ENCODE measurements around the gene BLVRA. TPM values are rescaled to one million over a fixed set of nuclear protein-coding genes. Genes with fewer than 3 reads are reported as not detected.

The BLVRA gene
- total RNA-seq, 4 donors from 2014 or later = 24.4 to 43.9 (median 29.2) TPM

DNA sequence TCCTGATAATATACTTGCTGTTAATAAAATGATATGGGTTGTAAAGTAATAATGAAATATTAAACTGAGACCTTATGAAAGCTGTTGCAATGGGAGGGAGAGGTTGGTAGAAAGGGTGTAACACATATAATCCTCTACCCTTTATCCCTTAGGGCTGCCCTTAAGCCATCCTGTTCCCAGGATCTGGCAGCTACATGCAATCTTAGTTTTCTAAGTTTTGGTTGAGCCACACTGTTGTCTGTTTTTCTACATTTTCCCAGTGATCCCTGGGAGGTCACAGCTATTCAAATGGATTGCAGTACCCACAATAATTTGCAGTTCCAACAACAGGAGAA is 35.5 kb upstream of the BLVRA start:
- TF ChIP-seq POLR2AphosphoS5 (IDR thresholded peaks at IDR 0.05) = no peak
- TF ChIP-seq EP300 (IDR thresholded peaks at IDR 0.05) = no peak
- no peak for TF ChIP-seq POLR2A (IDR thresholded peaks at IDR 0.05)
- TF ChIP-seq, protein P1, sequence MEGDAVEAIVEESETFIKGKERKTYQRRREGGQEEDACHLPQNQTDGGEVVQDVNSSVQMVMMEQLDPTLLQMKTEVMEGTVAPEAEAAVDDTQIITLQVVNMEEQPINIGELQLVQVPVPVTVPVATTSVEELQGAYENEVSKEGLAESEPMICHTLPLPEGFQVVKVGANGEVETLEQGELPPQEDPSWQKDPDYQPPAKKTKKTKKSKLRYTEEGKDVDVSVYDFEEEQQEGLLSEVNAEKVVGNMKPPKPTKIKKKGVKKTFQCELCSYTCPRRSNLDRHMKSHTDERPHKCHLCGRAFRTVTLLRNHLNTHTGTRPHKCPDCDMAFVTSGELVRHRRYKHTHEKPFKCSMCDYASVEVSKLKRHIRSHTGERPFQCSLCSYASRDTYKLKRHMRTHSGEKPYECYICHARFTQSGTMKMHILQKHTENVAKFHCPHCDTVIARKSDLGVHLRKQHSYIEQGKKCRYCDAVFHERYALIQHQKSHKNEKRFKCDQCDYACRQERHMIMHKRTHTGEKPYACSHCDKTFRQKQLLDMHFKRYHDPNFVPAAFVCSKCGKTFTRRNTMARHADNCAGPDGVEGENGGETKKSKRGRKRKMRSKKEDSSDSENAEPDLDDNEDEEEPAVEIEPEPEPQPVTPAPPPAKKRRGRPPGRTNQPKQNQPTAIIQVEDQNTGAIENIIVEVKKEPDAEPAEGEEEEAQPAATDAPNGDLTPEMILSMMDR (IDR thresholded peaks at IDR 0.05) = no peak
- H3K27ac ChIP-seq = no peak overlapping the region
- DNase-seq (ENCODE audit: low spot score in 2 of 2) = no peak

DNA sequence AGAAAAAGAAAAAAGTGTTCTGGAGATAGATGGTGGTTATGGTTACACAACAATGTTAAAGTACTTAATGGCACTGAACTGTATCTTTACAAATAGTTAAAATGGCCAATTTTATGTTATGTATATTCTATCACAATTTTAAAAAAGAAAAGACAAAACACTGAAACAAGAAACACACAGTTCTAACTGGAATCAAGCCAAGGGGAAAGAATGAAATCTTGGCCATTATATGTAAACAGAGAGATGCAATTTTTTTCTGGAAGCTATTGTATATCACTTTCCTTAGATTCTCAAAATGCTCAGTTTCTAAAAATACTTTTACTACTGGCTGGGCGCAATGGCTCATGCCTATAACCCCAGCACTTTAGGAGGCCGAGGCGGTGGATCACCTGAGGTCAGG is 33.2 kb upstream of the BLVRA start:
- no peak for TF ChIP-seq POLR2A (IDR thresholded peaks at IDR 0.05)
- TF ChIP-seq, protein P1 (IDR thresholded peaks at IDR 0.05) = no peak
- TF ChIP-seq POLR2AphosphoS5 (IDR thresholded peaks at IDR 0.05) = no peak
- no peak for TF ChIP-seq EP300 (IDR thresholded peaks at IDR 0.05)
- Histone ChIP-seq H3K27ac (no peak overlapping the region), H3K9me3 (no peaks in the 10 kb centered on the region), H3K27me3 (no peaks in the 10 kb centered on the region), H3K4me3 (no peak overlapping the region), H3K36me3 (no peaks in the 10 kb centered on the region), H3K4me1 (peaks cover 23% of the 10 kb centered on the region)
- no peak for DNase-seq (ENCODE audit: low spot score in 2 of 2)
- WGBS = 95% methylated on average over 3 of the region's 3 CpGs

More for the DNA sequence above, 35.5 kb upstream of the BLVRA start:
- H3K4me1 ChIP-seq = peaks cover 12% of the 10 kb centered on the region
- H3K4me3 ChIP-seq = no peak overlapping the region
- H3K9me3 ChIP-seq = no peaks in the 10 kb centered on the region
- H3K36me3 ChIP-seq = no peaks in the 10 kb centered on the region
- H3K27me3 ChIP-seq = no peaks in the 10 kb centered on the region

DNA sequence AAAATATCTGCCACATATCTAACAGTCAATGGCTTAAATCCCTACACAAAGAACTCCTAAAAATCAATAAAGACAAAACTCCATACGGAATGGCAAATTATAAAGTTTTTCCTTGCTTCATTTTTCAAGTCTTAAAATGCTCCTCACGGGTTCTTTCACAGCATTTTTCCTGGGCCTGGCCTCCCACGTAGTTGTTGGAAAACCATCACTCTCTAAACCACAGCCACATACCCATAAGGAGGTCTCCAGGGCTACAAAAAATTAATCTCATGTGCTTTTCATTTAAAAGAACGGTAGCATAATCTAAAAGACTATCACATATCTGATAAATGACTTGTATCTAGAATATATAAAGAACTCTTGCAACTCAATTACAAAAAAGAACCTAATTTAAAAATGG is 32.0 kb upstream of the BLVRA start:
- no peak for DNase-seq (ENCODE audit: low spot score in 2 of 2)
- WGBS = 58% methylated on average over 4 of the region's 4 CpGs
- no peaks in the 10 kb centered on the region for H3K36me3 ChIP-seq
- no peaks in the 10 kb centered on the region for H3K9me3 ChIP-seq
- TF ChIP-seq POLR2AphosphoS5 (IDR thresholded peaks at IDR 0.05) = no peak
- TF ChIP-seq POLR2A (IDR thresholded peaks at IDR 0.05) = no peak
- no peak for TF ChIP-seq EP300 (IDR thresholded peaks at IDR 0.05)
- no peak overlapping the region for H3K27ac ChIP-seq
- H3K27me3 ChIP-seq = no peaks in the 10 kb centered on the region
- H3K4me3 ChIP-seq = no peak overlapping the region
- peaks cover 23% of the 10 kb centered on the region for H3K4me1 ChIP-seq

DNA sequence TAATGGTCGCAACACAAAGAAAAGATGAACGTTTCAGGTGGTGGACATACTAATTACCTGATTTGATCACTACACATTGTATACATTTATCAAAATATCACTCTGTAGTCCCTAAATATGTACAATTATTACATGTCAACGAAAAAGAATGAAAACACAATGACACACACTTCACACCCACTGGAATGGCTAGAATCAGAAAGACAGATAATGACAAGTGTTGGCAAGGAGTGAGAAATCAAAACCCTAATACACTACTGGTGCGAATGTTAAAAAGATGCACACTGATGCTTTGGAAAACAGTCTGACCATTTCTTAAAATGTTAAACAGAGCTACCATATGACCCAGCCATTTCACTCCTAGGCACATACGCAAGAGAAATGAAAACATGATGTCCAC is 31.5 kb upstream of the BLVRA start:
- 93% methylated on average over 5 of the region's 5 CpGs for WGBS
- no peak overlapping the region for H3K27ac ChIP-seq
- no peak overlapping the region for H3K4me3 ChIP-seq
- TF ChIP-seq EP300 (IDR thresholded peaks at IDR 0.05) = no peak
- TF ChIP-seq POLR2A (IDR thresholded peaks at IDR 0.05) = no peak
- TF ChIP-seq, protein P1 (IDR thresholded peaks at IDR 0.05) = no peak
- no peak for TF ChIP-seq POLR2AphosphoS5 (IDR thresholded peaks at IDR 0.05)
- no peak for DNase-seq (ENCODE audit: low spot score in 2 of 2)
- H3K27me3 ChIP-seq = no peaks in the 10 kb centered on the region
- no peaks in the 10 kb centered on the region for H3K9me3 ChIP-seq
- H3K4me1 ChIP-seq = peaks cover 23% of the 10 kb centered on the region
- no peaks in the 10 kb centered on the region for H3K36me3 ChIP-seq

DNA sequence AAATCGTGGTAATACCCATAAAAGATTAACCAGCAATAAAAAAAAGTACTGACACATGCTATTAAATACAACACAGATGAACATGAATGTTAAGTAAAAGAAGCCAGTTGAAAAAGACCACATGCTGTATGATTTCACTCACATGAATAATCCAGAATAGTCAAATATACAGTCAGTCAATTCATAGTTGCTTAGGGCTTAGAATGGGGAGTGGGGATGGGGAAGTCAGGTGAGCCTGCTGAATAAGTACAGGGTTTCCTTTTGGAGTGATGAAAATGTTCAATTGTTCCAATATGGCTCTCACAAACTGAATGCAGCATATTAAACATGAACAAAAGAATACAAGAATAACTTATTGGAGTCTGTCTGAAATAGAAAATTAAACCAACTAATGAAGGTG is 31.0 kb upstream of the BLVRA start:
- Histone ChIP-seq H3K4me1 (peaks cover 19% of the 10 kb centered on the region), H3K4me3 (no peak overlapping the region), H3K36me3 (no peaks in the 10 kb centered on the region), H3K27me3 (no peaks in the 10 kb centered on the region), H3K9me3 (no peaks in the 10 kb centered on the region), H3K27ac (no peak overlapping the region)
- no peak for DNase-seq (ENCODE audit: low spot score in 2 of 2)
- WGBS = 60% methylated on average over 1 of the region's 1 CpG
- TF ChIP-seq POLR2A (IDR thresholded peaks at IDR 0.05) = no peak
- no peak for TF ChIP-seq POLR2AphosphoS5 (IDR thresholded peaks at IDR 0.05)
- TF ChIP-seq, protein P1 (IDR thresholded peaks at IDR 0.05) = no peak
- no peak for TF ChIP-seq EP300 (IDR thresholded peaks at IDR 0.05)

All from suprapubic skin (tissue), 4 donors.